Suprapubic skin (tissue), 4 donors: Measurements from ENCODE around the gene APC2. TPM values are rescaled to one million over a fixed set of nuclear protein-coding genes. Genes with fewer than 3 reads are reported as not detected.

ENCODE experiments used
- DNase-seq, 2 donors: peaks; one replicate each; pipeline ENCODE4 v3.0.0-alpha.2; 2019; ENCODE audit warnings: low spot score in 2 of 2
- H3K27ac ChIP-seq: fragments of 200-600 bp; sonication (generic); one replicate; pipeline ENCODE4 v1.5.1; 2019
- H3K27me3 ChIP-seq: fragments of 200-600 bp; sonication (generic); one replicate; pipeline ENCODE4 v1.5.1; 2019
- H3K36me3 ChIP-seq: fragments of 200-600 bp; sonication (generic); one replicate; pipeline ENCODE4 v1.5.1; 2019
- H3K4me1 ChIP-seq: fragments of 200-600 bp; sonication (generic); one replicate; pipeline ENCODE4 v1.5.1; 2019
- H3K4me3 ChIP-seq: fragments of 200-600 bp; sonication (generic); one replicate; pipeline ENCODE4 v1.5.1; 2019; ENCODE audit warnings: mild to moderate bottlenecking
- H3K9me3 ChIP-seq: fragments of 200-600 bp; sonication (generic); one replicate; pipeline ENCODE4 v1.5.1; 2019
- CTCF ChIP-seq, 2 donors: fragments of 200-600 bp in 1 of 2; fragments of 450-650 bp in 1 of 2; sonication (generic) in 1 of 2; IDR thresholded peaks; one replicate each; pipeline ENCODE4 v1.5.1; 2016 to 2019; ENCODE audit warnings: antibody characterized with exemption in 2 of 2, mild to moderate bottlenecking in 1 of 2, moderate library complexity in 1 of 2
- EP300 ChIP-seq: sonication (generic); formaldehyde crosslinking; IDR thresholded peaks from one replicate; pipeline ENCODE4 v1.6.1; 2017; ENCODE audit warnings: antibody characterized with exemption
- POLR2A ChIP-seq, 2 donors: fragments of 450-650 bp; IDR thresholded peaks; one replicate each; pipeline ENCODE4 v1.6.1; 2017; ENCODE audit warnings: antibody characterized with exemption in 2 of 2, mild to moderate bottlenecking in 2 of 2, moderate library complexity in 2 of 2
- POLR2AphosphoS5 ChIP-seq, 3 donors: sonication (generic); formaldehyde crosslinking; IDR thresholded peaks; one replicate each; pipeline ENCODE4 v1.6.1; 2017; ENCODE audit warnings: antibody characterized with exemption in 3 of 3
- WGBS: methylation state at CpG from one replicate; pipeline ENCODE4 v1.1.5; 2018; 5-methylcytosine and 5-hydroxymethylcytosine counted together
- total RNA-seq, 4 donors: library from RNA; depleted of rRNA; stranded (reverse); fragments of >200 nt; gene quantifications; one replicate each; pipeline ENCODE4 v1.1.0, GENCODE V29; 2016

Gene APC2
- total RNA-seq, 4 donors from 2014 or later, result 0.08 to 0.30 (median 0.26) TPM; not detected in 1

- Histone ChIP-seq H3K4me1 (peaks cover 46% of the 10 kb centered on the region), H3K4me3 (no peak overlapping the region), H3K27ac (peak overlapping the region; percentile 42), H3K27me3 (peaks cover 80% of the 10 kb centered on the region), H3K36me3 (peaks cover 2% of the 10 kb centered on the region), H3K9me3 (no peaks in the 10 kb centered on the region)
- DNase-seq, result no peak
- 6% methylated on average over 6 of the region's 22 CpGs for WGBS
- no peak for TF ChIP-seq CTCF (IDR thresholded peaks at IDR 0.05)
- TF ChIP-seq EP300, result no peak
These were observed 5.0 kb downstream of the APC2 start for GRCh38 chr19:1455002-1455335.

- H3K27me3 ChIP-seq, result peaks cover 74% of the 10 kb centered on the region
- TF ChIP-seq EP300 (no peak), POLR2A (IDR thresholded peaks at IDR 0.05) (no peak)
- H3K4me1 ChIP-seq, result peaks cover 46% of the 10 kb centered on the region
- H3K27ac ChIP-seq, result peak overlapping the region; percentile 42
- no peak for DNase-seq
- peaks cover 7% of the 10 kb centered on the region for H3K36me3 ChIP-seq
- WGBS, result 5% methylated on average over 30 of the region's 42 CpGs
- no peak overlapping the region for H3K4me3 ChIP-seq
- H3K9me3 ChIP-seq, result no peaks in the 10 kb centered on the region
These were observed 5.6 kb downstream of the APC2 start for GRCh38 chr19:1455336-1456120.

GRCh38 chr19:1456121-1456900 is 6.4 kb downstream of the APC2 start:
- TF ChIP-seq EP300 (no peak), POLR2A (IDR thresholded peaks at IDR 0.05) (no peak), POLR2AphosphoS5 (IDR thresholded peaks at IDR 0.05) (no peak), CTCF (IDR thresholded peaks at IDR 0.05) (no peak)
- H3K4me3 ChIP-seq, result no peak overlapping the region
- H3K27me3 ChIP-seq, result peaks cover 66% of the 10 kb centered on the region
- H3K27ac ChIP-seq, result no peak overlapping the region
- no peaks in the 10 kb centered on the region for H3K9me3 ChIP-seq
- DNase-seq, result no peak
- H3K36me3 ChIP-seq, result peaks cover 15% of the 10 kb centered on the region
- H3K4me1 ChIP-seq, result peaks cover 46% of the 10 kb centered on the region
- 17% methylated on average over 14 of the region's 43 CpGs for WGBS

GRCh38 chr19:1457031-1457739 is 7.3 kb downstream of the APC2 start:
- Histone ChIP-seq H3K27ac (no peak overlapping the region), H3K4me3 (no peak overlapping the region), H3K27me3 (peaks cover 58% of the 10 kb centered on the region), H3K9me3 (no peaks in the 10 kb centered on the region), H3K4me1 (peaks cover 46% of the 10 kb centered on the region), H3K36me3 (peaks cover 15% of the 10 kb centered on the region)
- WGBS, result 37% methylated on average over 16 of the region's 48 CpGs
- no peak for DNase-seq
- TF ChIP-seq POLR2A (IDR thresholded peaks at IDR 0.05) (no peak), POLR2AphosphoS5 (IDR thresholded peaks at IDR 0.05) (no peak), CTCF (IDR thresholded peaks at IDR 0.05) (no peak), EP300 (no peak)

GRCh38 chr19:1457892-1458291 is 8.0 kb downstream of the APC2 start:
- Histone ChIP-seq H3K27ac (no peak overlapping the region), H3K9me3 (no peaks in the 10 kb centered on the region), H3K4me3 (no peak overlapping the region), H3K36me3 (peaks cover 15% of the 10 kb centered on the region), H3K4me1 (peaks cover 42% of the 10 kb centered on the region), H3K27me3 (peaks cover 50% of the 10 kb centered on the region)
- DNase-seq, result no peak
- WGBS, result 84% methylated on average over 9 of the region's 16 CpGs
- TF ChIP-seq POLR2AphosphoS5 (IDR thresholded peaks at IDR 0.05) (no peak), CTCF (IDR thresholded peaks at IDR 0.05) (no peak), EP300 (no peak), POLR2A (IDR thresholded peaks at IDR 0.05) (no peak)
